ENCODE measurements around the gene LEKR1. TPM values are rescaled to one million over a fixed set of nuclear protein-coding genes. Genes with fewer than 3 reads are reported as not detected.
"Not testable (repeated sequence)": the region's sequence is repeated elsewhere in the genome, so short reads cannot be mapped to it uniquely, and the experiment has no call there.

Gene LEKR1
- total RNA-seq, 1 experiment from 2014 or later, result 1.4 TPM

- DNase-seq (ENCODE audit: low read depth), result no peak
Observed at GRCh38 chr3:156902916-156903315, 76.8 kb downstream of the LEKR1 start.

DNA sequence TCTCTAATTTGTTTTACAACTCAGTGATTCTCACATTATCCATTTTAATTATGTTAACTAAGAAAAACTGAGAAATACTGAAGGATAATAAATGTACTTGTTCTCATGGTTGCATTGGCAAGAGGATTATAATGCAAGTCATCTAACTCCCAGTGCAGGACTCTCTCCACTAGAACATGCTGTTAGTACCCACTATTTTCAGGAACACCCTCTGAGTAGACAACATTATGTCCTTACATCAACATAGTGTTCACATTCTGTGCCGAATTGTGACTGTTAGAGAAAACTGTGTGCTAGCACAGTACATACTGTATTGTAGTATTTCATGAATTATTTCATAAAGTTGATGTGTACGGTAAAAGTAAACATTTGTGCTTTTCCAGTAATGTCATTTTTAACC lies 80.1 kb downstream of the LEKR1 start:
- DNase-seq (ENCODE audit: low read depth), result no peak

- DNase-seq (ENCODE audit: low read depth), result no peak
Observed at GRCh38 chr3:156908398-156908797, 82.2 kb downstream of the LEKR1 start.

DNA sequence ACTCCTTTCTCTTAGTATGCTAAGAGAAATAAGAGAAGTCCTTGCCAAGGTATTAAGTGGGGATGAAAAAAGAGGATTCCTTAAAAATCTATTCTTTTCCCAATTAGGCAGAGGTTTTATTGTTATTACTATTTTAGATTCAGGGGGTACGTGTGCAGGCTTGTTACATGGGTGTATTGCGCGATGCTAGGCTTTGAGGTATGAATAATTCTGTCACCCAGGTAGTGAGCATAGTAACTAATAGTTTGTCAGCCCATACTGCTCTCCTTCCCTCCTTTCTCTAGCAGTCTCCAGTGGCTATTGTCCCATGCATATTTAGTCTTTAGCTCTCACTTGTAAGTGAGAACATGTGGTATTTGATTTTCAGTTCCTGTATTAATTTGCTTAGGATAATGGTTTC lies 83.9 kb downstream of the LEKR1 start:
- no peak for DNase-seq (ENCODE audit: low read depth)

GRCh38 chr3:156910831-156911230 lies 84.7 kb downstream of the LEKR1 start:
- DNase-seq (ENCODE audit: low read depth), result not testable (repeated sequence)

GRCh38 chr3:156914300-156914699 lies 88.1 kb downstream of the LEKR1 start:
- DNase-seq (ENCODE audit: low read depth), result not testable (repeated sequence)

GRCh38 chr3:156915372-156915771 lies 89.2 kb downstream of the LEKR1 start:
- DNase-seq (ENCODE audit: low read depth), result no peak

DNA sequence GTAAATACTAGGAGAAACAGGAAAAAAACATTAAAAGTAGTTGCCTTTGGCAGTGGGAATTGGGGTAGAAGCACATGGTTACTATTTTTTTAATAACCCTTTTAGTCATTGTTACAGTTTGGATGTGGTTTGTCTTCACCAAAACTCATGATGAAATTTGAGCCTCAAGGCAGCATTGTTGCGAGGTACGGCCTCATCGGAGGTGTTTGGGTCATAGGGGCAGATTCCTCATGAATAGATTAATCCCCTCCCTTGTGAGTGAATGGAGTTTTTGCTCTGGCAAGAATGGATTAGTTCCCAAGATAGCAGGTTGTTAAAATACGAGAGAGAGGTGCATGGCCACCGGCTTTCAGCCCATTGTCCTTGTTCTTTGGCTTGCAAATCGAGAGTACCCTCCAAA lies 92.6 kb downstream of the LEKR1 start:
- no peak for DNase-seq (ENCODE audit: low read depth)

- DNase-seq (ENCODE audit: low read depth), result no peak
Observed at GRCh38 chr3:156919818-156920217, 93.7 kb downstream of the LEKR1 start.

DNA sequence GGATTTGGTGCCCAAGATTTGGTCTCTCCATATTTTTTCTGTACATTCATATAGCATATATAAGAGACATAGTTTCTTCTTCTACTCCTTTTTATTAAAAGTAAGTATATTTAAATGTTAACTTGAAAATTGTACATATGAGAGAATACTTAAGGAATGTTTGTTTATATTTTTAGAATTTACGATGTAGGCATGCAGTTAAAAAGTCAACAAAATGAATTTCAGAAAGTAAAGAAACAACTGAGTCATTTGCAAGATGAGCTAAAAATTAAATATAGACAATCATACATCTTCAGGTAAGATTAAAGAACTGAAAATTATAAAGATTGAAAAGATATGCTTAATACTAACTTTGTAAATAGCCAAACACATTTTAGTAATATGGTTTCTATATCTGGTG lies 94.2 kb downstream of the LEKR1 start:
- DNase-seq (ENCODE audit: low read depth), result no peak

- DNase-seq (ENCODE audit: low read depth), result no peak
Observed at GRCh38 chr3:156923349-156923748, 97.2 kb downstream of the LEKR1 start.

DNA sequence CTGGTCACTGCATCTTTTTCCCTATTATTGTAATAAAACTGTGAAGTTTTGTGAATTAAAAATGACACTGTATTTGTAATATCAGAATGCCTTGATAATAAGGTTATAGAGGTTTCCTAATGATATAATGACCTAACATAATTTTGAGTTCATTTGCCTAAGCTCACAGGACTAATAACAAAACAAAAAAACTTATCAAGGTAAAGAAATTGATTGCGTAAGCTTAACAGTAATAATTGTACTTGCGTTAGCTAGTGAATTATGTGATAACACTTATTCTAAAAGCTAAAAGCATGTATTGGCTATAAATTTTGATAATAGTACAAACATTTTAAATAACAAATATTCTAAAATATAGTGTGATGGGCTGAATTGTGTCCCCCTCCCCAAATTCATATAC lies 112.6 kb downstream of the LEKR1 start:
- no peak for DNase-seq (ENCODE audit: low read depth)

DNA sequence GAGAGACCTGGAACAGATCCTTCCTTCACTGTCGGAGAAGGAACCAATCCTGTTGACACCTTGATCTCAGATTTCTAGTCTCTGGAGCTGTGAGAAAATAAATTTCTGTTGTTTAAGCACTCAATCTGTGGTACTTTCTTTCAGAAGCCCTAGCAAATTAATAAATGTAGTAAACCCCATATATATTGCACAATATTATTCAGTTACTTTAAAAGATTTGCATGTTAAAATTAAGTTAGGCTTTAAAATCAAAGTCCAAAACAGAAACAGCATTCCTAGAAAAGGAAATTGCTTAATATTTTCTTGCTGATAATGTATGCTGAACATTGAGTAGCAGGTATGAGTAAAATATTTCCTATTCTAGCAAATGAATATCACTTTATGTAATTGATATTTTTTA lies 113.2 kb downstream of the LEKR1 start:
- DNase-seq (ENCODE audit: low read depth), result no peak

GRCh38 chr3:156941311-156941710 lies 115.2 kb downstream of the LEKR1 start:
- no peak for DNase-seq (ENCODE audit: low read depth)

GRCh38 chr3:156948402-156949210 lies 122.5 kb downstream of the LEKR1 start:
- DNase-seq (ENCODE audit: low read depth), result no peak

GRCh38 chr3:156952011-156952410 lies 125.9 kb downstream of the LEKR1 start:
- no peak for DNase-seq (ENCODE audit: low read depth)

- no peak for DNase-seq (ENCODE audit: low read depth)
Observed at GRCh38 chr3:156957715-156958114, 131.6 kb downstream of the LEKR1 start.

DNA sequence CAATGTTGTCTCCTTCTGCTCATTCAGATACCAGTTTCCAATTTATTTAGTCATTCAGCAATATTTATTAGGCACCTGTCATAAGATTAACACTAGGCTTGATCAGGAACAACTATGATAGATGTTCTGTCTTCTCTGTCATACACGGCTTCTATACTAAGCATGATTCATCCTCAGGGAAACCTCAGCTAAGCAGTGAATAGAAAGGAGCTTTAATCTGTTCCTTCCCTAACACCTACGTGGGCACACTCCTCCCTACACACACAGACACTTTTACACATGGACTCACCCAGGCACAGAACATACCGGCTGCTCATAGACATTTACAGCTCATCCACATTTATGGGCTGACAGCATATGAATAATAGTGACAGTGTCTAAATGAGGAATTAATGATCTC lies 136.9 kb downstream of the LEKR1 start:
- DNase-seq (ENCODE audit: low read depth), result no peak

DNA sequence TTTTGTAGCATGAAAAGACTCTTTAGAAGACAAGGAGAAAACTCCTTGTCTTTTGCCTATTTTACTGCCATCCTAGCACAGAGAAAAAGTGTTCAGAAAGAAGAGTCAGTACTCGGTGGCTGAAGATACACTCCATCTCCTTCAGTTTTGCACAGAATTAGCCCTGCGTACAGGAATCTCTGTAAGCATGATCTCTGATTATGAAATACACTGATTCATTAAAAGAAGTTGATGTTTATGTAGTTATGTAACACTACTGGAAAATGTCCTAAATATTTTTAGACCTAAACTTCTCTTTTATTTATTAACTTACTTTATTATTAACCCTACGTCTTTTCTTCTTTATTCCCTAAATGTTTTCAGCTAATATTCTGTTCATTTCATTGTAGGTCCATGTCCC lies 138.4 kb downstream of the LEKR1 start:
- no peak for DNase-seq (ENCODE audit: low read depth)

DNA sequence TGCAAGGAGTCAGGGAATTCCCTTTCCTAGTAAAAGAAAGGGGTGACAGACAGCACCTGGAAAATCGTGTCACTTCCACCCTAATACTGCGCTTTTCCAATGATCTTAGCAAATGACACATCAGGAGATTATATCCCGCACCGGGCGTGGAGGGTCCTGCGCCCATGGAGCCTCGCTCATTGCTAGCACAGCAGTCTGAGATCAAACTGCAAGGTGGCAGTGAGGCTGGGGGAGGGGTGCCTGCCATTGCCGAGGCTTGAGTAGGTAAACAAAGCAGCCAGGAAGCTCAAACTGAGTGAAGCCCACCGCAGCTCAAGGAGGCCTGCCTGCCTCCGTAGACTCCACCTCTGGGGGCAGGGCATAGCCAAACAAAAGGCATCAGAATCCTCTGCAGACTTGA lies 140.2 kb downstream of the LEKR1 start:
- DNase-seq (ENCODE audit: low read depth), result not testable (repeated sequence)

- DNase-seq (ENCODE audit: low read depth), result no peak
Observed at GRCh38 chr3:156973954-156974353, 147.8 kb downstream of the LEKR1 start.

DNA sequence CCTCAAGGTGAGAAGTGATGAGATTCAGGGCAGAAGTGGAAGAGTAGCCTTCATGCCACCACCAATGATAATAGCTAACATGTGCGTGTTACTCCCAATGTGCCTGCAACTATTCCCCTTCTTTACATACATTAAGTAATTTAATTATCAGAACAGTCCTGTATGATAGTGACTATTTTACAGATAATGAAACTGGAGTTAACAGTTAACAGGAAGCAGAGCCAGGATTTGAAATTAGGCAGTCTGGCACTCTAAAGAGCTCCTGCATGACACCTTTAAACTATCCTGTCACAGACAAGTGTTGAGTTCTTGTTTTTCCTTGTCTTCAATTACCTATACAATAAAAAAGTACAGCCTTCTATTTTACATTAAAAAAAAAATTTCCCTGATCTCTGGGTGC lies 148.8 kb downstream of the LEKR1 start:
- DNase-seq (ENCODE audit: low read depth), result no peak

- no peak for DNase-seq (ENCODE audit: low read depth)
Observed at GRCh38 chr3:156975721-156976120, 149.6 kb downstream of the LEKR1 start.

DNA sequence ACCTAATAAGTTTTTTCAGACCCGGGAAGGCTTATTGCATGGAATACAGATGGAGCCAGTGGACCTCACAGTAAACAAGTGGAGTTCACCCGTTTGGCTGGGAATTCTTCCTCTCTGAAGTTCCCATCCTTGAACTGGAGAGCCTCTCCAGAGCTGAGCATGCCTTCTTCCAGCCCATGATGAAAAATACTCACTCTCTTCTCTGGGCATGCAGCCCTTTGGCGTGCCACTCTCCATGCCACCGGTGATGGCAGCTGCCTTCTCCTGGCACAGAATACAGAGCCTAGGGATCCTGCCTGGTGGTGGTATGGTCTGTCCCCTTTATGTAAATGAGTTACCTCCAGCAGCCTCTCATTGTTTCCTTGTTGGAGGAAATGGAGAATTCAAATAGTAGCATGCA lies 150.8 kb downstream of the LEKR1 start:
- DNase-seq (ENCODE audit: low read depth), result no peak

Data from Daoy (cell line).